K562 (cell line): ENCODE data around the gene ITGA11. TPM values are rescaled to one million over a fixed set of nuclear protein-coding genes. Genes with fewer than 3 reads are reported as not detected.

Experiments
- ARID4B ChIP-seq: sonication (generic); formaldehyde crosslinking; IDR thresholded peaks from 2 replicates; pipeline ENCODE4 v1.8.0; 2022; ENCODE audit warnings: mild to moderate bottlenecking, missing genetic modification reagents
- ATF3 ChIP-seq, 2 experiments: fragments of 450-650 bp in 1 of 2; sonication (generic) in 1 of 2; formaldehyde crosslinking in 1 of 2; IDR thresholded peaks in 1 of 2; conservative IDR thresholded peaks in 1 of 2; 2 replicates each; pipeline versions ENCODE4 v1.6.1 to v1.8.1; 2016 to 2023; ENCODE audit warnings: mild to moderate bottlenecking in 2 of 2, moderate library complexity in 2 of 2, inconsistent platforms in 1 of 2, missing genetic modification reagents in 1 of 2
- FOXK2 ChIP-seq, 2 experiments: fragments of 450-650 bp; IDR thresholded peaks in 1 of 2; conservative IDR thresholded peaks in 1 of 2; 2 replicates each; pipeline ENCODE4 v1.6.1; 2016; ENCODE audit warnings: low read depth in 2 of 2, mild to moderate bottlenecking in 1 of 2
- NFIX ChIP-seq: fragments of 250-450 bp; sonication (Bioruptor Pico); IDR thresholded peaks from 2 replicates; pipeline ENCODE4 v1.4.0; 2020; ENCODE audit warnings: low read depth, mild to moderate bottlenecking, moderate library complexity
- SIRT6 ChIP-seq: IDR thresholded peaks from one replicate; pipeline ENCODE4 v1.6.1; 2012; ENCODE audit warnings: low read depth, mild to moderate bottlenecking, control low read depth, inconsistent platforms, low read length, moderate library complexity
- ZNF354B ChIP-seq: fragments of 250-450 bp; sonication (Bioruptor Pico); IDR thresholded peaks from 2 replicates; pipeline ENCODE4 v1.4.0; 2020
- polyA plus RNA-seq, 8 experiments: library from polyadenylated mRNA; depleted of rRNA in 4 of 8; stranded (reverse) in 5 of 8; unstranded in 3 of 8; fragments of >200 nt; fragmentation: Nextera tagmentation in 2 of 8; fragmentation: Illumina TruSeq in 1 of 8; extraction: Ambion mirVana in 2 of 8; extraction: Trizol in 1 of 8; gene quantifications; 2 replicates each; pipeline versions ENCODE4 v1.2.1 to v1.2.3, GENCODE V29; 2011 to 2014; ENCODE audit warnings: inconsistent platforms in 1 of 8, missing spikeins in 1 of 8
- total RNA-seq, 7 experiments: library from RNA; depleted of rRNA in 6 of 7; stranded (reverse); fragments of >200 nt in 6 of 7; fragmentation: Illumina TruSeq in 2 of 7; extraction: Trizol in 2 of 7; gene quantifications; 2 replicates each; pipeline versions ENCODE4 v1.2.1 to v1.2.3, GENCODE V29; 2011 to 2021; ENCODE audit warnings: low replicate concordance in 1 of 7
- TF ChIP-seq, protein P1 (sequence below): fragments of 450-650 bp; IDR thresholded peaks from 2 replicates; pipeline ENCODE4 v1.6.1; 2016; ENCODE audit warnings: mild to moderate bottlenecking, moderate library complexity
- TF ChIP-seq, protein P2 (sequence below): sonication (generic); formaldehyde crosslinking; IDR thresholded peaks from 2 replicates; pipeline ENCODE4 v1.9.0; 2022; ENCODE audit warnings: mild to moderate bottlenecking, missing genetic modification reagents

The ITGA11 gene
- total and polyA plus RNA-seq, 9 of the 15 experiments (the other 6 are each of a cell fraction or from before 2014, with no cell fraction given), result 0.01 TPM; not detected in 8

GRCh38 chr15:68277603-68278344, 154.2 kb downstream of the ITGA11 start, which contains the start of gene FEM1B (continued):
- TF ChIP-seq, protein P1, sequence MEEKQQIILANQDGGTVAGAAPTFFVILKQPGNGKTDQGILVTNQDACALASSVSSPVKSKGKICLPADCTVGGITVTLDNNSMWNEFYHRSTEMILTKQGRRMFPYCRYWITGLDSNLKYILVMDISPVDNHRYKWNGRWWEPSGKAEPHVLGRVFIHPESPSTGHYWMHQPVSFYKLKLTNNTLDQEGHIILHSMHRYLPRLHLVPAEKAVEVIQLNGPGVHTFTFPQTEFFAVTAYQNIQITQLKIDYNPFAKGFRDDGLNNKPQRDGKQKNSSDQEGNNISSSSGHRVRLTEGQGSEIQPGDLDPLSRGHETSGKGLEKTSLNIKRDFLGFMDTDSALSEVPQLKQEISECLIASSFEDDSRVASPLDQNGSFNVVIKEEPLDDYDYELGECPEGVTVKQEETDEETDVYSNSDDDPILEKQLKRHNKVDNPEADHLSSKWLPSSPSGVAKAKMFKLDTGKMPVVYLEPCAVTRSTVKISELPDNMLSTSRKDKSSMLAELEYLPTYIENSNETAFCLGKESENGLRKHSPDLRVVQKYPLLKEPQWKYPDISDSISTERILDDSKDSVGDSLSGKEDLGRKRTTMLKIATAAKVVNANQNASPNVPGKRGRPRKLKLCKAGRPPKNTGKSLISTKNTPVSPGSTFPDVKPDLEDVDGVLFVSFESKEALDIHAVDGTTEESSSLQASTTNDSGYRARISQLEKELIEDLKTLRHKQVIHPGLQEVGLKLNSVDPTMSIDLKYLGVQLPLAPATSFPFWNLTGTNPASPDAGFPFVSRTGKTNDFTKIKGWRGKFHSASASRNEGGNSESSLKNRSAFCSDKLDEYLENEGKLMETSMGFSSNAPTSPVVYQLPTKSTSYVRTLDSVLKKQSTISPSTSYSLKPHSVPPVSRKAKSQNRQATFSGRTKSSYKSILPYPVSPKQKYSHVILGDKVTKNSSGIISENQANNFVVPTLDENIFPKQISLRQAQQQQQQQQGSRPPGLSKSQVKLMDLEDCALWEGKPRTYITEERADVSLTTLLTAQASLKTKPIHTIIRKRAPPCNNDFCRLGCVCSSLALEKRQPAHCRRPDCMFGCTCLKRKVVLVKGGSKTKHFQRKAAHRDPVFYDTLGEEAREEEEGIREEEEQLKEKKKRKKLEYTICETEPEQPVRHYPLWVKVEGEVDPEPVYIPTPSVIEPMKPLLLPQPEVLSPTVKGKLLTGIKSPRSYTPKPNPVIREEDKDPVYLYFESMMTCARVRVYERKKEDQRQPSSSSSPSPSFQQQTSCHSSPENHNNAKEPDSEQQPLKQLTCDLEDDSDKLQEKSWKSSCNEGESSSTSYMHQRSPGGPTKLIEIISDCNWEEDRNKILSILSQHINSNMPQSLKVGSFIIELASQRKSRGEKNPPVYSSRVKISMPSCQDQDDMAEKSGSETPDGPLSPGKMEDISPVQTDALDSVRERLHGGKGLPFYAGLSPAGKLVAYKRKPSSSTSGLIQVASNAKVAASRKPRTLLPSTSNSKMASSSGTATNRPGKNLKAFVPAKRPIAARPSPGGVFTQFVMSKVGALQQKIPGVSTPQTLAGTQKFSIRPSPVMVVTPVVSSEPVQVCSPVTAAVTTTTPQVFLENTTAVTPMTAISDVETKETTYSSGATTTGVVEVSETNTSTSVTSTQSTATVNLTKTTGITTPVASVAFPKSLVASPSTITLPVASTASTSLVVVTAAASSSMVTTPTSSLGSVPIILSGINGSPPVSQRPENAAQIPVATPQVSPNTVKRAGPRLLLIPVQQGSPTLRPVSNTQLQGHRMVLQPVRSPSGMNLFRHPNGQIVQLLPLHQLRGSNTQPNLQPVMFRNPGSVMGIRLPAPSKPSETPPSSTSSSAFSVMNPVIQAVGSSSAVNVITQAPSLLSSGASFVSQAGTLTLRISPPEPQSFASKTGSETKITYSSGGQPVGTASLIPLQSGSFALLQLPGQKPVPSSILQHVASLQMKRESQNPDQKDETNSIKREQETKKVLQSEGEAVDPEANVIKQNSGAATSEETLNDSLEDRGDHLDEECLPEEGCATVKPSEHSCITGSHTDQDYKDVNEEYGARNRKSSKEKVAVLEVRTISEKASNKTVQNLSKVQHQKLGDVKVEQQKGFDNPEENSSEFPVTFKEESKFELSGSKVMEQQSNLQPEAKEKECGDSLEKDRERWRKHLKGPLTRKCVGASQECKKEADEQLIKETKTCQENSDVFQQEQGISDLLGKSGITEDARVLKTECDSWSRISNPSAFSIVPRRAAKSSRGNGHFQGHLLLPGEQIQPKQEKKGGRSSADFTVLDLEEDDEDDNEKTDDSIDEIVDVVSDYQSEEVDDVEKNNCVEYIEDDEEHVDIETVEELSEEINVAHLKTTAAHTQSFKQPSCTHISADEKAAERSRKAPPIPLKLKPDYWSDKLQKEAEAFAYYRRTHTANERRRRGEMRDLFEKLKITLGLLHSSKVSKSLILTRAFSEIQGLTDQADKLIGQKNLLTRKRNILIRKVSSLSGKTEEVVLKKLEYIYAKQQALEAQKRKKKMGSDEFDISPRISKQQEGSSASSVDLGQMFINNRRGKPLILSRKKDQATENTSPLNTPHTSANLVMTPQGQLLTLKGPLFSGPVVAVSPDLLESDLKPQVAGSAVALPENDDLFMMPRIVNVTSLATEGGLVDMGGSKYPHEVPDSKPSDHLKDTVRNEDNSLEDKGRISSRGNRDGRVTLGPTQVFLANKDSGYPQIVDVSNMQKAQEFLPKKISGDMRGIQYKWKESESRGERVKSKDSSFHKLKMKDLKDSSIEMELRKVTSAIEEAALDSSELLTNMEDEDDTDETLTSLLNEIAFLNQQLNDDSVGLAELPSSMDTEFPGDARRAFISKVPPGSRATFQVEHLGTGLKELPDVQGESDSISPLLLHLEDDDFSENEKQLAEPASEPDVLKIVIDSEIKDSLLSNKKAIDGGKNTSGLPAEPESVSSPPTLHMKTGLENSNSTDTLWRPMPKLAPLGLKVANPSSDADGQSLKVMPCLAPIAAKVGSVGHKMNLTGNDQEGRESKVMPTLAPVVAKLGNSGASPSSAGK, result peak; percentile 79
- no peak for TF ChIP-seq ATF3 (IDR thresholded peaks at IDR 0.05)
- 0 out of 2 replicates have a peak, but pooled peaks have one; percentile 60 for TF ChIP-seq ATF3 (CRISPR knock-in tag; conservative IDR thresholded peaks at IDR 0.05)
- TF ChIP-seq FOXK2 (conservative IDR thresholded peaks at IDR 0.05 in 1 of 2, IDR thresholded peaks at IDR 0.05 in 1 of 2; ENCODE audit: low read depth in 2 of 2), result peak; percentile 69 to 73; a peak in 3 of 4 replicates
- TF ChIP-seq SIRT6, result no peak
- TF ChIP-seq ARID4B (CRISPR knock-in tag), result peak; percentile 76; the same call in 1 of the 2 replicates
- TF ChIP-seq ZNF354B (CRISPR knock-in tag), result no peak
- TF ChIP-seq, protein P2, sequence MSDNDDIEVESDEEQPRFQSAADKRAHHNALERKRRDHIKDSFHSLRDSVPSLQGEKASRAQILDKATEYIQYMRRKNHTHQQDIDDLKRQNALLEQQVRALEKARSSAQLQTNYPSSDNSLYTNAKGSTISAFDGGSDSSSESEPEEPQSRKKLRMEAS, result peak; percentile 82
- no peak for TF ChIP-seq NFIX (CRISPR knock-in tag)
